ENCODE data around the gene MAGI2. TPM values are rescaled to one million over a fixed set of nuclear protein-coding genes. Genes with fewer than 3 reads are reported as not detected.

Gene MAGI2
- total RNA-seq, 1 experiment from 2014 or later, result 14.3 TPM

- no peaks in the 10 kb centered on the region for H4K20me1 ChIP-seq (ENCODE audit: control insufficient read depth, insufficient read depth, insufficient read length)
- no peaks in the 10 kb centered on the region for H3K79me2 ChIP-seq (ENCODE audit: insufficient read depth, low read length)
- H3K4me2 ChIP-seq (ENCODE audit: insufficient read depth, insufficient read length, low read length), result no peak overlapping the region
- H3K4me1 Mint-ChIP-seq, result peaks cover 19 to 21% of the 10 kb centered on the region in 2 experiments
- H3K9me3 Mint-ChIP-seq, result no peaks in the 10 kb centered on the region
- no peak overlapping the region for H3K56ac ChIP-seq (ENCODE audit: insufficient read length, low read depth, low read length)
- H3K36me3 Mint-ChIP-seq (ENCODE audit: insufficient read depth in 1 of 3, low read depth in 3 of 3), result no peaks in the 10 kb centered on the region
- H4K91ac ChIP-seq (ENCODE audit: insufficient read length, low read depth, low read length), result no peak overlapping the region
- no peak for DNase-seq
- H2AFZ ChIP-seq (ENCODE audit: low read length), result no peak overlapping the region
- H3T11ph ChIP-seq (ENCODE audit: low read length), result no peak overlapping the region
- no peaks in the 10 kb centered on the region for H3K79me1 ChIP-seq (ENCODE audit: insufficient read depth, low read depth, low read length, poor library complexity, severe bottlenecking)
- no peak overlapping the region for H3K4ac ChIP-seq (ENCODE audit: low read depth, low read length)
- no peak overlapping the region for H3K18ac ChIP-seq (ENCODE audit: insufficient read length, low read depth, low read length)
- H2BK15ac ChIP-seq (ENCODE audit: low read depth, low read length), result no peak overlapping the region
- no peaks in the 10 kb centered on the region for H3K9me3 ChIP-seq (ENCODE audit: control insufficient read depth, low read depth, low read length)
- H4K8ac ChIP-seq (replicated peaks; ENCODE audit: insufficient read length, low read depth, low read length), result no peak overlapping the region
- no peak overlapping the region for H3K27ac Mint-ChIP-seq
- H3K4me3 Mint-ChIP-seq, result no peak overlapping the region
- H3K4me1 ChIP-seq (ENCODE audit: insufficient read depth, low read length), result no peaks in the 10 kb centered on the region
- TF ChIP-seq CTCF (conservative IDR thresholded peaks at IDR 0.05), result no peak
- no peak overlapping the region for H2AK5ac ChIP-seq (ENCODE audit: insufficient read length, low read length)
- no peak overlapping the region for H3K27ac ChIP-seq (ENCODE audit: insufficient read length, low read depth, low read length)
- no peak overlapping the region for H3K9ac ChIP-seq (ENCODE audit: extremely low read depth, insufficient read length, low read length)
- H3K27me3 ChIP-seq (ENCODE audit: insufficient read depth, low read length), result peaks cover 2% of the 10 kb centered on the region; the same call in 1 of the 2 replicates
- H3K23me2 ChIP-seq (ENCODE audit: insufficient read length, low read depth, low read length, poor library complexity, severe bottlenecking), result peaks cover 3% of the 10 kb centered on the region
- no peak overlapping the region for H4K5ac ChIP-seq (ENCODE audit: insufficient read length, low read depth, low read length)
- peaks cover 15% of the 10 kb centered on the region for H3K27me3 Mint-ChIP-seq (ENCODE audit: low read depth)
- H2BK20ac ChIP-seq (ENCODE audit: low read depth, low read length, poor library complexity, severe bottlenecking), result no peak overlapping the region
- no CpG with 5 or more reads among the region's 1 CpG for whole genome bisulfite sequencing (ENCODE audit: extremely low coverage, insufficient read length, low lambda C conversion rate)
- no peak overlapping the region for H2BK12ac ChIP-seq (ENCODE audit: insufficient read length, low read depth, low read length)
- H3K14ac ChIP-seq (ENCODE audit: insufficient read depth, low read length), result no peak overlapping the region
- no peak overlapping the region for H2BK5ac ChIP-seq (ENCODE audit: insufficient read length, low read length)
- no peak overlapping the region for H3K23ac ChIP-seq (ENCODE audit: insufficient read length, low read depth, low read length)
- H2BK120ac ChIP-seq (ENCODE audit: low read depth, low read length, poor library complexity, severe bottlenecking), result no peak overlapping the region
Observed at GRCh38 chr7:78022165-78022564, 1431.3 kb downstream of the MAGI2 start.
